WTC11 (cell line): ENCODE measurements around the gene MIGA2. TPM values are rescaled to one million over a fixed set of nuclear protein-coding genes. Genes with fewer than 3 reads are reported as not detected.

ENCODE experiments used
- AR ChIP-seq: fragments of 250-450 bp; sonication (Bioruptor Pico); IDR thresholded peaks from 2 replicates; pipeline ENCODE4 v1.9.0; 2021; ENCODE audit warnings: mild to moderate bottlenecking
- ATF2 ChIP-seq: sonication (generic); formaldehyde crosslinking; IDR thresholded peaks from 2 replicates; pipeline ENCODE4 v1.8.1; 2022; ENCODE audit warnings: low read depth, missing genetic modification reagents, borderline replicate concordance
- ATF3 ChIP-seq: sonication (generic); formaldehyde crosslinking; conservative IDR thresholded peaks from 2 replicates; pipeline ENCODE4 v1.8.1; 2022; ENCODE audit warnings: mild to moderate bottlenecking, missing genetic modification reagents
- CDX4 ChIP-seq: fragments of 250-450 bp; sonication (Bioruptor Pico); IDR thresholded peaks from 2 replicates; pipeline ENCODE4 v1.9.0; 2021; ENCODE audit warnings: moderate library complexity, mild to moderate bottlenecking, inconsistent platforms, borderline replicate concordance
- ELF4 ChIP-seq: sonication (generic); formaldehyde crosslinking; IDR thresholded peaks from 2 replicates; pipeline ENCODE4 v1.8.1; 2022; ENCODE audit warnings: low read depth, mild to moderate bottlenecking, moderate library complexity, missing genetic modification reagents
- FOXK1 ChIP-seq: sonication (generic); formaldehyde crosslinking; IDR thresholded peaks from 2 replicates; pipeline ENCODE4 v1.8.0; 2022; ENCODE audit warnings: mild to moderate bottlenecking, moderate library complexity, missing genetic modification reagents
- GABPB1 ChIP-seq: sonication (generic); formaldehyde crosslinking; IDR thresholded peaks from 2 replicates; pipeline ENCODE4 v1.8.1; 2023; ENCODE audit warnings: mild to moderate bottlenecking, missing genetic modification reagents
- GRHL2 ChIP-seq: fragments of 250-450 bp; sonication (Bioruptor Pico); IDR thresholded peaks from 2 replicates; pipeline ENCODE4 v1.8.0; 2022; ENCODE audit warnings: mild to moderate bottlenecking, moderate library complexity; ENCODE audit not compliant: insufficient replicate concordance, severe bottlenecking
- JAZF1 ChIP-seq: fragments of 250-450 bp; sonication (Bioruptor Pico); IDR thresholded peaks from 2 replicates; pipeline ENCODE4 v1.9.0; 2021; ENCODE audit warnings: moderate library complexity, mild to moderate bottlenecking, inconsistent platforms
- MXD4 ChIP-seq: fragments of 250-450 bp; sonication (Bioruptor Pico); IDR thresholded peaks from 2 replicates; pipeline ENCODE4 v1.8.0; 2021; ENCODE audit warnings: mild to moderate bottlenecking, moderate library complexity, borderline replicate concordance
- NFATC4 ChIP-seq: fragments of 250-450 bp; sonication (Bioruptor Pico); IDR thresholded peaks from 2 replicates; pipeline ENCODE4 v1.9.0; 2021; ENCODE audit warnings: mild to moderate bottlenecking
- NFE2L1 ChIP-seq: sonication (generic); formaldehyde crosslinking; IDR thresholded peaks from 2 replicates; pipeline ENCODE4 v1.8.1; 2023; ENCODE audit warnings: missing genetic modification reagents
- NR1H2 ChIP-seq: sonication (generic); formaldehyde crosslinking; IDR thresholded peaks from 2 replicates; pipeline ENCODE4 v1.9.0; 2021; ENCODE audit warnings: mild to moderate bottlenecking, moderate library complexity, missing genetic modification reagents
- PRDM15 ChIP-seq: sonication (generic); formaldehyde crosslinking; IDR thresholded peaks from 2 replicates; pipeline ENCODE4 v1.8.0; 2022; ENCODE audit warnings: missing genetic modification reagents
- PREB ChIP-seq: sonication (generic); formaldehyde crosslinking; IDR thresholded peaks from 2 replicates; pipeline ENCODE4 v1.8.1; 2022; ENCODE audit warnings: mild to moderate bottlenecking, missing genetic modification reagents, moderate library complexity, borderline replicate concordance
- SMAD3 ChIP-seq: sonication (generic); formaldehyde crosslinking; IDR thresholded peaks from 2 replicates; pipeline ENCODE4 v1.8.0; 2022; ENCODE audit warnings: missing genetic modification reagents, mild to moderate bottlenecking, borderline replicate concordance
- SOX15 ChIP-seq: fragments of 250-450 bp; sonication (Bioruptor Pico); IDR thresholded peaks from 2 replicates; pipeline ENCODE4 v1.9.0; 2021; ENCODE audit warnings: mild to moderate bottlenecking
- USF1 ChIP-seq: sonication (generic); formaldehyde crosslinking; IDR thresholded peaks from 2 replicates; pipeline ENCODE4 v1.8.0; 2022; ENCODE audit warnings: mild to moderate bottlenecking, missing genetic modification reagents
- ZBTB21 ChIP-seq: sonication (generic); formaldehyde crosslinking; IDR thresholded peaks from 2 replicates; pipeline ENCODE4 v1.8.1; 2023; ENCODE audit warnings: mild to moderate bottlenecking, missing genetic modification reagents, borderline replicate concordance
- ZBTB43 ChIP-seq: sonication (generic); formaldehyde crosslinking; IDR thresholded peaks from 2 replicates; pipeline ENCODE4 v1.8.1; 2023; ENCODE audit warnings: mild to moderate bottlenecking, missing genetic modification reagents
- ZNF416 ChIP-seq: fragments of 250-450 bp; sonication (Bioruptor Pico); IDR thresholded peaks from 2 replicates; pipeline ENCODE4 v1.9.0; 2021; ENCODE audit warnings: mild to moderate bottlenecking, inconsistent platforms
- ZNF532 ChIP-seq: fragments of 250-450 bp; sonication (Bioruptor Pico); IDR thresholded peaks from 2 replicates; pipeline ENCODE4 v1.9.0; 2021; ENCODE audit warnings: mild to moderate bottlenecking, borderline replicate concordance
- total RNA-seq: library from RNA; stranded (reverse); gene quantifications from 3 replicates; pipeline ENCODE4 v1.2.3, GENCODE V29; 2021

MIGA2 gene
- total RNA-seq, 1 experiment from 2014 or later, result 61.7 TPM

GRCh38 chr9:129027685-129028191 lies 8.7 kb upstream of the MIGA2 start (continued):
- TF ChIP-seq USF1 (CRISPR knock-in tag), result no peak
- no peak for TF ChIP-seq FOXK1 (CRISPR knock-in tag)
- no peak for TF ChIP-seq SOX15 (CRISPR knock-in tag)
- TF ChIP-seq PREB, result no peak
- TF ChIP-seq ZBTB43 (CRISPR knock-in tag), result 0 out of 2 replicates have a peak, but pooled peaks have one; percentile 48
- no peak for TF ChIP-seq ATF3 (CRISPR knock-in tag)
- TF ChIP-seq ZNF416, result no peak
- TF ChIP-seq GRHL2 (CRISPR knock-in tag), result no peak
- TF ChIP-seq NFE2L1 (CRISPR knock-in tag), result 0 out of 2 replicates have a peak, but pooled peaks have one; percentile 22
- no peak for TF ChIP-seq CDX4 (CRISPR knock-in tag)
- TF ChIP-seq GABPB1 (CRISPR knock-in tag), result no peak
- TF ChIP-seq PRDM15 (CRISPR knock-in tag), result no peak
- no peak for TF ChIP-seq MXD4 (CRISPR knock-in tag)
- TF ChIP-seq ELF4 (CRISPR knock-in tag), result no peak
- no peak for TF ChIP-seq SMAD3
- TF ChIP-seq NFATC4 (CRISPR knock-in tag), result no peak
- TF ChIP-seq AR (CRISPR knock-in tag), result no peak
- no peak for TF ChIP-seq JAZF1 (CRISPR knock-in tag)
- TF ChIP-seq ZNF532 (CRISPR knock-in tag), result no peak
- no peak for TF ChIP-seq NR1H2 (CRISPR knock-in tag)
- no peak for TF ChIP-seq ZBTB21 (CRISPR knock-in tag)
- no peak for TF ChIP-seq ATF2 (CRISPR knock-in tag)
